ENCODE results near the gene KCNH1.

GRCh38 chr1:210866532-210866931 is 267.4 kb downstream of the KCNH1 start:
- TF ChIP-seq, protein P1, sequence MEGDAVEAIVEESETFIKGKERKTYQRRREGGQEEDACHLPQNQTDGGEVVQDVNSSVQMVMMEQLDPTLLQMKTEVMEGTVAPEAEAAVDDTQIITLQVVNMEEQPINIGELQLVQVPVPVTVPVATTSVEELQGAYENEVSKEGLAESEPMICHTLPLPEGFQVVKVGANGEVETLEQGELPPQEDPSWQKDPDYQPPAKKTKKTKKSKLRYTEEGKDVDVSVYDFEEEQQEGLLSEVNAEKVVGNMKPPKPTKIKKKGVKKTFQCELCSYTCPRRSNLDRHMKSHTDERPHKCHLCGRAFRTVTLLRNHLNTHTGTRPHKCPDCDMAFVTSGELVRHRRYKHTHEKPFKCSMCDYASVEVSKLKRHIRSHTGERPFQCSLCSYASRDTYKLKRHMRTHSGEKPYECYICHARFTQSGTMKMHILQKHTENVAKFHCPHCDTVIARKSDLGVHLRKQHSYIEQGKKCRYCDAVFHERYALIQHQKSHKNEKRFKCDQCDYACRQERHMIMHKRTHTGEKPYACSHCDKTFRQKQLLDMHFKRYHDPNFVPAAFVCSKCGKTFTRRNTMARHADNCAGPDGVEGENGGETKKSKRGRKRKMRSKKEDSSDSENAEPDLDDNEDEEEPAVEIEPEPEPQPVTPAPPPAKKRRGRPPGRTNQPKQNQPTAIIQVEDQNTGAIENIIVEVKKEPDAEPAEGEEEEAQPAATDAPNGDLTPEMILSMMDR (conservative IDR thresholded peaks at IDR 0.05): no peak
- TF ChIP-seq ZFX (IDR thresholded peaks at IDR 0.05): no peak
